NCI-H748 (cell line): ENCODE measurements around the gene ATP6V0A4.
A peak's percentile ranks its signal among the peaks of the same experiment; 100 is the strongest.
"Not testable (repeated sequence)": the region's sequence is repeated elsewhere in the genome, so short reads cannot be mapped to it uniquely, and the experiment has no call there.

Experiments used
- DNase-seq: peaks from one replicate; lab custom pipeline; 2025; ENCODE audit not compliant: unreplicated experiment; lab: John Stamatoyannopoulos, UW

Gene ATP6V0A4

DNA sequence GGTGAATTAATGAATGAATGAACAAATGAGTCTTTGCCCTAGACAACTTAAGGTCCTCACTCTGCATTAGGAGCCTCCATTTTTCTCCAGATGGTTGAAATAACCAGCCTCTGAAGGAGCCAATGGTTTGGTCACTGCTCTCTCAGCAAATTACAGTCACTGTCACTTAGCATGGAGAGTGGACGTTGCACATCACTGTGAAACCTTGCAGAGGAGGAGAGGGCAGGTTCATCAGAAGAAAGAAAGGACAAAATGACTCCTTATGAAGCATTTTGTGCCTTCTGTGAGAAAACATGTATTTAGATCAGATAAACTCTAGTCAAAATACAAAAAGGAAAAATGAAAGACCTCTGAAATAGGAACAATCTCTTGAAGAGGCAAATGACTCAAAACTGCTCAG, 6.6 kb upstream of the ATP6V0A4 start:
- no peak for DNase-seq

DNA sequence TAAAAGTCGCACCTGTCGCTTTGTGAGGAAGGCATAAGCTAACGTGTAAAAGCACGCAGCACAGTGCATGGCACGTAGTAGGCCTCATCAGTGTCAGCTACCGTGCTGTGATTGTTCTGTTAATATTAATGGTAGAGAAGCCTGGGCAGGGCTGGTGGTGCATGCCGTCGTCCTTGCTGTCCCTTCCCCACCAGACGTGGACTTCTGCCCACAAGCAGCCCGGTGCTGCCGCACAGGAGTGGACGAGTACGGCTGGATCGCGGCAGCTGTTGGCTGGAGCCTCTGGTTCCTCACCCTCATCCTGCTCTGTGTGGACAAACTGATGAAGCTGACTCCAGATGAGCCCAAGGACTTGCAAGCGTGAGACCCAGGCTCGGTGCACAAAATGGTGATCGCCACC, 4.7 kb upstream of the ATP6V0A4 start:
- DNase-seq = no peak

DNA sequence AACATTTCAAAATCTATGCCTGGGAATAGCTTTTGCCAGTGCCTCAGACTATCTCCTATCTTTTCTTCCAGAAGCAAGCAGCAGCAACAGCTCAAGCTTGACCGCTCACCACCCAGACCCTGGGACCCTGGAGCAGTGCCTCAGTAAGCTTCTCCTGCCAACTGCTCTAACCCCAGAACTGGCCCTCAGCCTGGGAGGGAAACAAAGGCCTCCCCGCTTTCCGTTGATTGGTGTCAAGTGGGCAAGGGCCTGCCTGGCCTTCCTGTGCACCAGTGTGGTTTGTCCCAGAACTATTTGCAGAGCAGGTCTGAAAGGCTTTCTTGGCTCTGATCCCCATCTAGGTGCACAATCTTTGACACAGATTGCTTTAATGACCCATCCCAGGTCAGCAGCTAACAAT, 3.3 kb upstream of the ATP6V0A4 start:
- DNase-seq = no peak

DNA sequence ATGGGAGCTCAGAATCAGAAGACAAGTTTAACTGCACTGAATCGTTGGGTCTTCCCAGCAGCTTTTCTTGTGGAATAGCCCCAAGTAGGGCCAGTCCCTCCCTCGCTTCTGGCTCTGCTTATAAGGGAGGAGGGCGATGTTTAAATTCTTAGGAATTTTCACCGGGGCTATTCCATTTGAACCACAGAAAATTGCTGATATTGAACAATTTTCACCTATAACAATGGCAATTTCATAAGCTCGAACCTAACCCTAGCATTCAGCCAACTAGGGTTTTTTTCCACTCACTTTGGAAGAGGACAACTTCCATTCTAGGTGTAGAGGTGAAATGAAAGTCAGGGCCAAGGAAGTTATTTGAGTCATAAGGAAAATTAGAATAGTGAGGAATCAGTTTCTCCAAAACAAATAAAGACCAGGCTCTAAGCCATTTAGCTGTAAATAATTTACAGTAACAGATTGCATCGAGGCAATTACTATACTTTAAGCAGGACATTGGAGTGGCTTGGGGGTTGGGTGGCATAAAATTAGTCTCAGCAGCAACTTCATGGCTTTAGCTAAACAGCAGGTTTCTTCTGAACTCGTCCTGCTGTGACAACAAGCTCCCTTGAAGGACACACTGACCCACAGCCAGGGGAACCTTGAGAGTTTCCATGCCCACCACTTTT, 1.5 kb upstream of the ATP6V0A4 start:
- DNase-seq = no peak

DNA sequence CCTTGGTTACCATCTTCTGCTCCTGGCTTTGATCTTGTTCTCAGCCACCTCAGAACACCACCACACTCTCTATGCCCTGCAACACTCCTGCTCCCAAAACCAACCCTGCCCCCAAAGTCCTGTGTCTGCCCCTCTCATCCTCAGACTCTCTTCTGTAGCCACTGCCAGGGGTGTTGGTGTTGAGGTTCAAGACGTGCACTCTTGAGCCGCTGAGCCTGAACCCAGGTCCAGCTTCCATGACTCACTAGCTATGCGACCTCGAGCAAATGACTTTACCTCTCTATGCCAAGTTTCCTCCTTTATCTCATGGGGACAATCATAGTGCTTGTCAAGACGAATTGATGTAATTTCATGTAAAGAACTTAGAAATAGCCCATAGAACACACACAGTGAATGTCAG, 840 bp upstream of the ATP6V0A4 start:
- no peak for DNase-seq

DNA sequence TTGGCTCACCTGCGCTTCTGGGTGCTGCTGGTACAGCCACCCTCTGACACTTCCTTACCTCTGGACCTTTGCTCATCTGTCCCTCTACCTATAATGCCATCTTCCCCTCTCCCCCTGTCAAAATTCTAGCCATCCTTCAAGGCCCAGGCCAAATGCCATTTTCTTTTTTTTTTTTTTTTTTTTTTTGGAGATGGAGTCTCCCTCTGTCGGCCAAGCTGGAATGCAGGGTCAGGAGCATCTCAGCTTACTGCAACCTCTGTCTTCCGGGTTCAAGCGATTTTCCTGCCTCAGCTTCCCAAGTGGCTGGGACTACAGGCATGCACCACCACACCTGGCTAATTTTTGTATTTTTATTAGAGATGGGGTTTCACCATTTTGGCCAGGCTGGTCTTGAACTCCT, 950 bp downstream of the ATP6V0A4 start:
- DNase-seq = not testable (repeated sequence)

DNA sequence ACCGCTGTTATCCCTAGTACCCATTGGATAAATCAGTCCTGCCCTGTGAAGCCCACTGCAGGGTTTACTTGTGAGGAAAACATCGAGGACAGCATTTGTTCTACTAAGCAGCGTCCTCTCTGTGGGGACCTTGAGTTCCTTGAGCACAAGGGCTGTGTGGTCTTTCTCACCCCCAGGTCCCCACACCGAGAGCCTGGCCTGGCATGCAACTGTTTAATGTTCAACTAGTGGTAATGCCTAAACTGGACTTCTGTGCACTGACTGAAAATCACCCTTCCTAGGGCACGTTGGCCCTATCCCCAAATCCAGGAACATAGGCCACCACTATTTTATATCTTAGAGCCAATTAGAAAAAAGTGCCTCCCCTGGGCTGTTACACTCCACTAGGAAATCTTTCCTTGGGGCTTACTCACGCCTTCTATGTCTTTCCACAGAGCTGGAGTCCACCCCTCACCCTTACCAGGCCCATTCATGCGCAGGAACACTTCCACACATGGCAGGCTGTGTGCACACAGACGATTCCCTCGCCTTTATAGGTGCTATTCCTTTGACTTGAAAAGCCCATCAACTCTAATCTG, 1.9 kb downstream of the ATP6V0A4 start:
- no peak for DNase-seq

DNA sequence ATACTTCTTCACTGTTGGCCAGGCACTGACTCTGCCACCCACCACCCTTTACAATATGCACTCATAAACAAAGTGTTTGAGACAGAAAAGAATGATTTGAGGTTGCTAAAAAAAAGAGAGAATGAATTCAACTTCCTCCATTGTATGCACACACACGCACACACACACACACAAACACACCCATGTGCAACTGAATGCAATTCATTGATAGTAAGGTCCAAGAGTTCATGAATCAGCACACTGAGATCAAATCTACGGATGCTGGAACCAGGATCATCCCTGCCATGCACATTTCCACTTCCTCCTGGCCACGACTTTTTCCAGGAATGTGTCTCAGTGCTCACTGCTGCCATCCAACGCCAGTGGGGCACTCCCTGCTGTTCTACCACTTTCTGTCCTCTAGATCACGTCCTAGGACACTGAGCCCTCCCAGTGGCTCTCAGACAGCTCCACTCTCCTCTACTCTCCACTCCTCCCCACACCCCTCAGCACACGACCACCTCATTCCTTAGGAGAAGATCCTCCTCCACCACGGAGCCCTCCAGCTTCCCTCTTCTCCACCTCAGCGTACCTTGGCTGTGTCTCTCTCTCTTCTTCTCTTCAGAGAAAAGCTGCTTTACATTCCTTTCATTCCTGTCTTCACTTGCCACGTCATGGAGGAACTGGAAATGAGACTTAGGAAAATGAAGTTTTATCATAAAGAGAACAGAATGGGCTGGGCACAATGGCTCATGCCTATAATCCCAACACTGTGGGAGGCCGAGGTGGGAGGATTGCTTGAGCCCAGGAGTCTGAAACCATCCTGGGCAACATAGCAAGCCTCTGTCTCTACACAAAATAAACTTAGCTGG, 12.2 kb downstream of the ATP6V0A4 start:
- DNase-seq = no peak

DNA sequence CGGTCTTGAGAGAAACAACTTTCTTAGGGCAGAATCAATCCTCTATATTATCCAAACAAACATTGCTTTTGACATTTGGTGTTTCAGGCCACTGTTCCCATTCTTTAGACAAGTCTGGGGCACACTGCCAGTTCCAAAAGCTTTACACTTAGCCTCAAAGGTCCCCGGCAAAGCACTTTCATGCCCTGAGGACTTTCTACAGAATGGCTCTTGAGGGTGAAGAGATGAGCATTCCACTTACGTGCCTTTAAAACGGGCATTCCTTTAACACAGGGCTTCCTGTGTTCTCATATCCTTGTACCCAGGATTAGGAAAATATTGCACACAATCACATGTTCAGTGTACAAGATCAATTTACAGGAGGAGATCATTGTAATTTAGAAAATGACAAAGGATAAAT, 13.3 kb downstream of the ATP6V0A4 start:
- DNase-seq = no peak

DNA sequence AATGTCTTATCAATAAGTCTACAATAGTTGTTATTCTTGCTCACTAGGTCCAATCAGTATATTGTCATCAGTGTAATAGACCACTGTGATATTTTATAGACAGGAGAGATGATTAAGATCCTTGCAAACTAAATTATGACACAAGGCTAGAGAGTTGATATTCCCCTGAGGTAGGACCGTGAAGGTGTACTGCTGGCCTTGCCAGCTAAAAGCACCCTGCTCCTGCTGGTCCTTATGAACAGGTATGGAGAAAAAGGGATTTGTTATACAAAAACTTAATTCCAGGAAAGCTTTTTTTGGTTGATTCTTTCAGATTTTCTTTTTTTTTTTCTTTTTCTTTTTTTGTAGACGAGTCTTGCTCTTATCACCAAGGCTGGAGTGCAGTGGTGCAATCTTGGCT, 17.0 kb downstream of the ATP6V0A4 start:
- no peak for DNase-seq

DNA sequence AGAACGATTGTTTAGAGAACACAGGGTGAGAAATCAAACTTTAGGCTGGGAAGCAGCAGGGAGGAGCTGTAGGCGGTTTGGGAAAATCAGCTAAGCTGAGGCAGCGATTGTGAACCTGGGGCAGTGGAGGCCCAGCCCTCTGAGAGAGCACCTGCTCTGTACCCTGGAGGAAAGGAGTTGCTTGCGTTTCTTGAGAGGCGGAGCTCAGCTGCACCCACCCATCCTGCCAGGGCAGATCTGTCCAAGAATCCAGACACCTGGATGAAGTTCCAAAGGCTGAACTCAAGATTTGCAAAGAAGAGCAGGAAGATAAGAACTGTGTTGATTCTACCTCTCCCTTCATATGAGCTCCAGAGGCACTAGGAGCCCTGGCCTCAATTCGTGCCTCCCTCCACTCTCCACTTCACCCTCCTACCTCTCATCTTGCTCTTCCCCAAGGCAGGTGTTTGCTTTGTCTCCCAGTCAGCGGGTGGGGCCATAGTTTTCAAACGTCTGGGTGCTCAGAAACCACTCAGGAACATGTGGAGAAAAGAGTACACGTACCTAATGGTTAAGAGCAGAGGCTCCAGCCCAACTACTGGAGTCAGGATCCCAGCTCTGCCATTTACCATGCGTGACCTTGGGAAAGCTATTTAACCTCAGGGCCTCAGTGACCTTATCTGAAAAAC, 21.7 kb downstream of the ATP6V0A4 start:
- DNase-seq = peak; percentile 30

DNA sequence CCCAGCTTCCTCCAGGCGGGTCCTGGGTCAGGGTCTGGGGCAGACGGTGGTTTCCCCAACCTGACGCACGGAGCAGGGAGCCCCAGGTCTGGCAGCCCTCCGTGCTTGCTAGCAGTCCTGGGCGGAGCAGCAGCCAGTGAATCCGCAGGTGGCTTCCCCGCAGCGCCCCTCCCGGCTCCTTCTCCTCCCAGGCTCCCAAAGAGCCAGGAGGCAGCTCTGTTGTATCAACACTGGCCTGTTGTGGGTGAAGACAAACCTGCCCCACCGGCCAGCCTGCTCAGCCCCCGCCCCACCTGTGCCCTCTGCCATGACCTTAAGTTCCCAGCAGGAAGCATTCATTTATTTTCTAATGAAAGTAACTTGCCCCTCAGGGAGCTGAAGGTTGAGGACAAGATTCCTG, 24.2 kb downstream of the ATP6V0A4 start:
- no peak for DNase-seq

DNA sequence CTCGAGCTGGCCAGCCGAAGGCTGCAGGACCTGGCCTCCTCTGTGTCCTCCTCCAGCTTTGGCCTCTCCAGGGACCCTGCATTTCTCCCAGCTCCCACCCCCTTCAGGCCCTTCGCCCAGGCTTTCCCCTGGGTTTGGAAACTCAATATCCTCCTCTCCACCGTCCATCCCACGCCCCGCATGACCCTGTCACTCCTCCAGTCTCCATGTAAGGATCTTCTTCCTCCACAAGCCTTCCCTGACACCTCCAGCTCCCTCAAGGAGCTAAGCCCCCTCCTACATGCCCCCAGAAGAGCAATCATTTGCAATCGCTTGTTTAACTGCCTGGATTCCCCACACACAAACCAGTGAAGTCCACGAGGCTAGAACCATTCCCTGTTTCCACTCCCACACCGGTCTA, 24.8 kb downstream of the ATP6V0A4 start:
- DNase-seq = no peak

DNA sequence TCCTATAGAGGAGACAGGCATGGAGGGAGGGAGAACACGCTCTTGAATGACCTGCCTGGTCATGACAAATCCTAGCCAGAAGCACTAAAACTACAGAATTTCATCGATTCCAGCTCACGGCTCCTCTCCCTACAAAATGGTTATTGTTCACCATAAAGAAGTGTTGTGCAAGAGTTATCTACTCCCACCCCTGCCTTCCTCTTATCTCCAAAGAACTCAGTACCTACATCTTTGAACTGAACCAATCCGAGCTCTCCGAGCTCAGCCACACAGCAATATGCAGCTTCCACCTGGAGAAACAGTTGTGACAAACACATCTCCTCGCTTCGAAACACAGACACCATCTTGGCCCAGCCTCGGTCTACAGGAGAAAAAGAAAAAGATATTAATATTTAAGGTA, 27.1 kb downstream of the ATP6V0A4 start:
- DNase-seq = no peak

DNA sequence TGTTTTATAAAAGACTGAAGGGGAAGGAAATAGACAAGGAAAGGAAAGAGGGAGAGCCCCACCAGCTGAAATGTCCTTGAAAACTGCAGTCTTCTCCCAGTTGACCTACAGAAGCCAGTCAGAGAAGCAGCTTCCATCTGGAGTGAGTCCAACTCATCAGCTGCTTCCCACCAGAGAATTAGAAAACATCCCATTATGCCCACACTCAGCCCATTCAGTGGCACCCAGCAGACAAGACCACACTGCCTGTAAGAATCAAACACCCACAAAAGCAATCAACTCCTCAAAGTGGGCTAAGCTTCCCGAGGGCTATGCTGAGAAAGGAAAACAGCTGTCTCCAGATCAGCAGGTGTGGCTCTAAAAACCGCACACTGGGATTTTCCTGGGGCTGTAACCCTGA, 29.8 kb downstream of the ATP6V0A4 start:
- no peak for DNase-seq

DNA sequence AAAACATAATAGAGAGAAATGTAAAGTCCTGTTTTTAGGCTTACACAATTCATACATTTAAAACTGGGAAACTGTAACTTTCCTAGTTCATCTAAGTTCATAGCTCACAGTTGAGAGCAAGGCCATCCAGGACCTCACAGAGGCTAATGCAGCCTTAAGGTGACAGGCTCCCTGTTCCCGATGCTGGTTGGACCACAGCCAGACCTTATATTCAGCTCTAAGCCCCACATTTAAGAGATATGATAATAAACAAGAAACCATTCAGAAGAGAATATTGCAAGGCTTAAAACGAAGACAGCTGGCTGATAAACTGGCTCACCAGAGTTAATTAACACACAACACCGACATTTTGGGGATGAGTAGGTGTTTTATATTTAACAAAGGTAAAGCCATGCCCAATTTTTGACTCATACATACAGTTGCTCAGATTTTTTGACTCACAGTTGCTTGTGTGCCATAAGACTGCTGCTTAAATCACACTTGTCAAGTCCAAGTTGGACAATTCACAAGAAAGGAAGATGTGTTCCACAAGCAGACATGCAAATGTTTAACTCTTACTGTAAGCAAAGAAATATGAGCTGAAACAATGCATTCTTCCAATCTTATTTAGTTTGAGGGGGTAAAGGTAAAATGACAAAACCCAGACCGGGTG, 41.3 kb downstream of the ATP6V0A4 start:
- no peak for DNase-seq

DNA sequence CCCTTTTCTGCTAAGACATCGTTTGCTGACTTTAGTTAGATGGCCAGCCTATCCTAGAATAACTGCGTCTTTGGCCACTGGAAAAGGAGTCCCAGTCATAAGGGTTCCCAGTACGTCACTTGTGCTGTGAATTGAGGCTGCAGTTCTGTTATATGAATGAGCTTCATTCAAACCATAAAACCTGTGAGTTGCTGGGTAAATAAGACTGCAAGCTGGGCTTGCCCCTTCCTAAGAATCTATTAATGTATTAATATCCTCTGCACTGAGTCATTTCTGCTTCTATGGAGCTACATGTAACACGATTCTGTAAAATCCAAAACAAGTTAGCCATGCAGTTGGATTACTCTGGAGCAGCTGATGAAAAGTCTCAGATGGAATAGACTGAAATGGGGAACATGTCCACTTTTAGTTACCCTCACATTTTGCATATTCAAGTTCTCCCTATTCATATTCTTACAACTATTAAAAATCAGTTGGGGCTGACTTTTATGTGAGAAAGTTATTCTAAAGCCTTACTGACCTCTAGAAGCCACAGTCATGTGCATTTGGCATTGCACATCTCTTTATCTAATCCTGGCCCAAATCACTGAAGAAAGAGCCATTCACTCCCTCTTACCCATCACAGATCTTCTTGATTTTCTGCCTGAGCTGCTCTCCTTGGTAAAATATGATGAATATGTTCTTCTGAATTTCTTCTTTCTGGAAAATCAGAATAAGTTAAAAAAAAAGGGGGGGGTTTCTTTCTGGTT, 42.0 kb downstream of the ATP6V0A4 start:
- no peak for DNase-seq

DNA sequence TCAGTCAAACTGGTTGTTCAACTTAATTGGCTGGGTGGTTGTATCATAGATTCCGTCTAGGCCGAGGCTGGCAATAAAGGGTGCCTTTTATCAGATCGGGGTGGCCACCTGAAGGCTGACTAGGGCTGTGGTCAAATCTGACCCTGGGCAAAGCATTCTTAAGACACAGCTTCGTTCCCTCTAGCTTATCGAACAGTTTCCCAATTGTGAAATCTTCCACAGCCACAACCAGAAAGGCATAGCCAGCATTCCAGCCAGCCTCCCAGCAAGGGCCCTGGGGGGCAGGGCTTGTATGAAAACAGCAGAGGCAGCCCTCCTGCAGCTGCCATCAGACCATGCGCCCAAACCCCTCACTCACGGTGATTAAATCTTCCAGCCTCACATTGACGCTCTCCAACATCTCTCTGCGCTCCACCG, 42.7 kb downstream of the ATP6V0A4 start:
- no peak for DNase-seq

DNA sequence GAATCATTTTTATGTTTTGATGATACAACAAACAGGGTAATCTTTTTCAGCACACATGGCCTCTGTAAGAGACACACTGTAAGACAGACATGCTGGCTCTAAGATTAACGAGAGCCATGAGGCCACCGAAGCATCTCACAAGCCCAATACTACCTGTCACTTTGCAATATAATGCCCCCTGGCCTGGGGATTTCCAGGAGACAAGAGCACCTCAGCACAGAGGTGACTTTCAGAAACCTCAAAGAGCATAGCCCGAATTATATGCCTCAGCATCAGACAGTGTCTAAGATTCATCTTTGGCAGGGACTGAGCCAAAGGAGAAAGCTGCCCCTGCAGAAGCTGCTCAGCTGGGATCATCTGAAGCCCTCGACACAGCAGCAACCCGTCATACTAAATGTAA, 44.4 kb downstream of the ATP6V0A4 start:
- no peak for DNase-seq

DNA sequence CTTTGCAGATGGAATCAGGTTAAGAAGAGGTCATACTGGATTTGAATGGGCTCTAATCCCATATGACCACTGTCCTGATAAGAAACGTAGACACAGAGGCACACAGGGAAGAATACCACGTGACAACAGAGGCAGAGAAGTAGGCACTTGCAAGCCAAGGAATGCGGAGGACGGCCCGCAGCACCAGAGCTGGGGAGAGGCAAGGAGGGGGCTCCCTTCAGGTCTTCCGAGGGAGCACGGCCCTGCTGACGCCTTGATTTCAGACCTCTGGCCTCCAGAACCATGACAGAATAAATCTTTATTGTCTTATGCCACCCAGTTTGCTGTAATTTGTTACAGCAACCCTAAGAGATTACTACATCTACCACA, 44.9 kb downstream of the ATP6V0A4 start:
- no peak for DNase-seq
